Measurements from ENCODE around the gene WWC1.

WWC1 gene

DNA sequence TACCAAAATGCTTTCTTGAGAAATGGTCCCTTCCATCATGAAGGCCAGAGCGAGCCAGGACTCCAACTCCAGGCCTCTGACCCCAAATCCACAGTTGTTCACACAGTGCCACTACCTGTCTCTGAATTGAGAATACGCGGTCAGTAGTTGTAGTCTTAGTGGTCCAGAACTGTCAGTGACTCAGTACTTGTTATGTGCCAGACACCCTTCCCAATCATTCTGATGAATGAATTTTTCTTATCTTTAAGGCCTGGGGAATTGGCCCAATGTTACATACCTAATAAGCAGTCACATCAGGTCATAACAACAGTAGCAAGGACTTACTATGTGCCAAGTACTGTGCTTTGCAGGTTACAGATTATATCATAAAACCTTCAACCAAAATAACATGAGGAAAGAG is 122.2 kb downstream of the WWC1 start:
- DNase-seq (ENCODE audit: extremely low read depth, low read depth): no peak
- TF ChIP-seq, protein P1, sequence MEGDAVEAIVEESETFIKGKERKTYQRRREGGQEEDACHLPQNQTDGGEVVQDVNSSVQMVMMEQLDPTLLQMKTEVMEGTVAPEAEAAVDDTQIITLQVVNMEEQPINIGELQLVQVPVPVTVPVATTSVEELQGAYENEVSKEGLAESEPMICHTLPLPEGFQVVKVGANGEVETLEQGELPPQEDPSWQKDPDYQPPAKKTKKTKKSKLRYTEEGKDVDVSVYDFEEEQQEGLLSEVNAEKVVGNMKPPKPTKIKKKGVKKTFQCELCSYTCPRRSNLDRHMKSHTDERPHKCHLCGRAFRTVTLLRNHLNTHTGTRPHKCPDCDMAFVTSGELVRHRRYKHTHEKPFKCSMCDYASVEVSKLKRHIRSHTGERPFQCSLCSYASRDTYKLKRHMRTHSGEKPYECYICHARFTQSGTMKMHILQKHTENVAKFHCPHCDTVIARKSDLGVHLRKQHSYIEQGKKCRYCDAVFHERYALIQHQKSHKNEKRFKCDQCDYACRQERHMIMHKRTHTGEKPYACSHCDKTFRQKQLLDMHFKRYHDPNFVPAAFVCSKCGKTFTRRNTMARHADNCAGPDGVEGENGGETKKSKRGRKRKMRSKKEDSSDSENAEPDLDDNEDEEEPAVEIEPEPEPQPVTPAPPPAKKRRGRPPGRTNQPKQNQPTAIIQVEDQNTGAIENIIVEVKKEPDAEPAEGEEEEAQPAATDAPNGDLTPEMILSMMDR (IDR thresholded peaks at IDR 0.05; ENCODE audit: low read depth, low read length): no peak

DNA sequence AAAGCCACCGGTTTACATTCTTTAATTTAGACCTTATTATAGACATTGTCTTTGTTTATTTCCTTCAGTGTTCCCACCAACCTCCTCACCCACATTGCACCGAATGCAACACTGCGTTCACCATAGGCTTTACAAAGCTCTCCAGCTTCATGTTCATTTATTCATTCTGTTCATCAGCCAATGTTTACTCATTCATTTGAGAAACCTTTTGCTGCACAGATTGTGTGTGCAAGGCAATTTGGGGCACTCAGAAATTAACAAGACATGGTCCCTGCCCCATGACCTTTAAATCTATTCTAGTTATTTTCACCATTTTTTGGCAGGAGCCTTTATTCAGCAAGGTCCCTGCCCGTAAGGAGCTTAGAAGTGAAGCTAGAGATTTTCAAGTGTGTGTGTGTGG is 124.0 kb downstream of the WWC1 start:
- TF ChIP-seq, protein P1 (IDR thresholded peaks at IDR 0.05; ENCODE audit: low read depth, low read length): no peak
- no peak for DNase-seq (ENCODE audit: extremely low read depth, low read depth)

DNA sequence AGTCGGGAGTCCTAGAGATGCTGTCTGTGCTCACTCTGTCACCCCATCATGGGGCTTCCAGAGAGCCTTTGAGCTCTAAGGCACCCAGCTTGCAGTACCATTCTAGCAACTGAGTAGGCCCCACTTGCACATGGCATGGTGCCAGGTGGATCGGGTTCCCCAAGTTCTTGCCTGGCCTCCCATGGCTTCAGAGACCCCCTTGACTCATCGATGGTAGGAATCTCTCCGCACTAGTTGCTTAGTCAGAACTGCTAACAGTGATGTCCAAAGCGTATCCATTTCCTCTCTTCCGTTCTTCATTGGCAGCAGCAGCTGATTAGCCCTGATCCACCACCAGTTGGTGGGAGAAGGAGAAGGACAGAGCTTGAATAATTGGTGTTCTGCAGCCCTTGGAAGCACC is 124.5 kb downstream of the WWC1 start:
- no peak for DNase-seq (ENCODE audit: extremely low read depth, low read depth)
- TF ChIP-seq, protein P1 (IDR thresholded peaks at IDR 0.05; ENCODE audit: low read depth, low read length): no peak

DNA sequence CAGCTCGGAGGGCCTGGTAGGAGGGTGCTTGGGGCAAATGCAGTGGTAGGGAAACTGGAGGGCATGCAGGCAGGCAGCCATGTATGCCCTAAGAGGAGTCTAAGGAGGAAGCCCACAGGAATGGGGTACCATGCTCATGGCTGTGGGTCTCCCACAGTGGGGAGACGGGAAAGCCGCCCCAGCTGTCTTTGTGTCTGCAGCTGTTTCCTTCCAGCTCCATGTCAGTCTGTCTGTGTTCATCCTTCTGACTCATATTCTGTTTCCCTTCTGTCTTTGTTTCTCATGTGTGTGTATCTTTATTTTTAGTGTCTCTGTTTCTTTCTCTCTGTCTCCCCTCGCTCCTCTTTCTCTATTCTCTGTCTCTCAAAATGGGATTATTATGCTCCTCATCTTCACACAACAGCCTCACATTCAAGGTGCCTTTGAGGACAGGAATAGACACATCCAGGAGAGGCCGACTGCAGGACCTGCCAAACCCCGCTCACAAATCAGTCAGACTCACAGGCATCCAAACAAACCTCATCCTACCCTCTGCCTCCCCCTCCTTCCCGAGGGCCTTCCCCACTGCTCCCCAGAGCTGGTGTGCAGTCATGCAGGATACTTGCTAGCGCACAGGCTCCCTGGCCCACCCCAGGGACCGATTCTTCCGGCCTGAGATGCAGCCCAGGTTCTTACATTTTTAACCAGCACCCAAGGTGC is 126.4 kb downstream of the WWC1 start:
- DNase-seq (ENCODE audit: extremely low read depth, low read depth): no peak
- TF ChIP-seq, protein P1 (IDR thresholded peaks at IDR 0.05; ENCODE audit: low read depth, low read length): no peak

DNA sequence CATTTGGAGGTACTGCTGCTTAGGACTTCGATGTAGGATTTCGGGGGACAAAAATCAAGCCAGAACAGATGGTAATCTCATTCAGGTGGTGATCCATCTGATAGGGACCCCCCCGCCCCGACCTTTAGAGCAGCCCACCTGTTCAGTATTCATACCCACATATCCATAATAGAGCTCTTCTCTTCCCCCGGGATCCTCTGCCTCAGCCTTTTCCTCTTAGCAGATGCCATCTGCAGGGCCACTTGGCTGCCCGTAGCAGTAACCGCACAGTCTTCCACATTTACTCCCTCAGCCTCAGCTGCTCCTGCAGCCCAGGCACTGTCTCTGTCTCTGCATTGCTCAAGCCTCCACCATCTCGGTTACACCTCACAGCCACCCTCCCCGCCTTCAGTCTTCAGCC is 129.0 kb downstream of the WWC1 start:
- no peak for DNase-seq (ENCODE audit: extremely low read depth, low read depth)
- TF ChIP-seq, protein P1 (IDR thresholded peaks at IDR 0.05; ENCODE audit: low read depth, low read length): no peak

DNA sequence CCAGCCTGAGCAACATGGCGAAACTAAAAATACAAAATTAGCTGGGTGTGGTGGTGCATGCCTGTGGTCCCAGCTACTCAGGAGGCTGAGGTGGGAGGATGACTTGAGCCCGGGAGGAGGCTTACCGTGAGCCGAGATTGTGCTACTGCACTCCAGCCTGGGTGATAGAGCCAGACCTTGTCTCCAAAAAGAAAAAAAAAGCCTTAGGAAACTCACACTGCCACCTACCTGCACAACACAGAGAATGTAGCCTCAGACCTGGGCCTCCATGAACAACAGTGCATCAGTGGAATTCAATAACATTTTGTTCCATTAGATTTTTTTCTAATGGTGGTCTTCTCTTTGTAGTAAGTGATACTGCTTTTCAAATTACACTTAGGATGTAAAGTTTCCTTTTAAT is 131.0 kb downstream of the WWC1 start:
- DNase-seq (ENCODE audit: extremely low read depth, low read depth): no peak
- TF ChIP-seq, protein P1 (IDR thresholded peaks at IDR 0.05; ENCODE audit: low read depth, low read length): no peak

DNA sequence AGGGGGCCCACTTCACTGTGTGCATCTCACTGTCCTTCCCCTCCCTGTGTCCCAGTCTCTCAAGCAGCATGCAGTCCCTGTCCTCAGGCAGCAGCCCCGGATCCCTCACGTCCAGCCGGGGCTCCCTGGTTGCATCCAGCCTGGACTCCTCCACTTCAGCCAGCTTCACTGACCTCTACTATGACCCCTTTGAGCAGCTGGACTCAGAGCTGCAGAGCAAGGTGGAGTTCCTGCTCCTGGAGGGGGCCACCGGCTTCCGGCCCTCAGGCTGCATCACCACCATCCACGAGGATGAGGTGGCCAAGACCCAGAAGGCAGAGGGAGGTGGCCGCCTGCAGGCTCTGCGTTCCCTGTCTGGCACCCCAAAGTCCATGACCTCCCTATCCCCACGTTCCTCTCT is 132.0 kb downstream of the WWC1 start:
- TF ChIP-seq, protein P1 (IDR thresholded peaks at IDR 0.05; ENCODE audit: low read depth, low read length): no peak
- no peak for DNase-seq (ENCODE audit: extremely low read depth, low read depth)

Measured in AG09319 (cell line).